Panc1 (cell line): ENCODE measurements around the gene SPOCK1. TPM values are rescaled to one million over a fixed set of nuclear protein-coding genes. Genes with fewer than 3 reads are reported as not detected.

Experiments used
- ATAC-seq: fragments of 200-7000 bp; cut with Tn5 transposase; 2 replicates; pipeline ENCODE4 v1.9.1; 2020; ENCODE audit warnings: mild to moderate bottlenecking, moderate library complexity
- BruUV-seq: library from RNA; stranded (reverse); fragments of 400-500 nt; replicated peaks from 2 replicates; lab custom pipeline; 2021; lab: Mats Ljungman, UMichigan
- CTCF ChIA-PET: fragments of 300-600 bp; sonication (Branson Sonifier 250); formaldehyde crosslinking; loops from one replicate; lab custom pipeline; 2022; ENCODE audit warnings: antibody characterized with exemption; lab: Charles Lee
- POLR2A ChIA-PET: fragments of 300-600 bp; sonication (Branson Sonifier 250); formaldehyde crosslinking; loops from one replicate; lab custom pipeline; 2022; ENCODE audit warnings: antibody characterized with exemption; lab: Charles Lee
- DNase-seq: peaks from one replicate; pipeline ENCODE4 v3.0.0-alpha.2; 2010; ENCODE audit warnings: low read depth, low spot score
- H3K27ac ChIP-seq: 2 replicates; pipeline ENCODE4 v1.5.1; 2011; ENCODE audit warnings: mild to moderate bottlenecking, low read length, inconsistent platforms
- H3K27me3 ChIP-seq: fragments of 200-500 bp; sonication (Bioruptor generic); 2 replicates; pipeline ENCODE4 v1.6.0; 2014; ENCODE audit warnings: low read length, inconsistent platforms; ENCODE audit not compliant: control insufficient read depth, insufficient read depth
- H3K36me3 ChIP-seq: fragments of 200-500 bp; sonication (Bioruptor generic); 2 replicates; pipeline ENCODE4 v1.5.1; 2014; ENCODE audit warnings: inconsistent platforms, mild to moderate bottlenecking, low read length, moderate library complexity; ENCODE audit not compliant: control insufficient read depth, insufficient read depth
- H3K4me1 ChIP-seq: 2 replicates; pipeline ENCODE4 v1.5.1; 2011; ENCODE audit warnings: inconsistent platforms, mild to moderate bottlenecking, low read length, moderate library complexity; ENCODE audit not compliant: control insufficient read depth, insufficient read depth
- H3K4me3 ChIP-seq, 2 experiments: 2 replicates each; pipeline ENCODE4 v1.5.1; 2011 to 2012; ENCODE audit warnings: low read depth in 2 of 2, low read length in 2 of 2, mild to moderate bottlenecking in 2 of 2, inconsistent platforms in 1 of 2, moderate library complexity in 1 of 2
- H3K9me3 ChIP-seq: fragments of 200-500 bp; sonication (Bioruptor generic); 2 replicates; pipeline ENCODE4 v1.5.1; 2014; ENCODE audit warnings: low read depth, mild to moderate bottlenecking, inconsistent platforms, low read length, moderate library complexity; ENCODE audit not compliant: control insufficient read depth, insufficient read depth
- POLR2AphosphoS5 ChIP-seq: IDR thresholded peaks from 2 replicates; pipeline ENCODE4 v1.6.1; 2012; ENCODE audit warnings: mild to moderate bottlenecking, low read depth, low read length, moderate library complexity
- SIN3A ChIP-seq: IDR thresholded peaks from 2 replicates; pipeline ENCODE4 v1.6.1; 2012; ENCODE audit warnings: low read depth, mild to moderate bottlenecking, low read length, moderate library complexity, borderline replicate concordance; ENCODE audit not compliant: insufficient read depth
- TCF7L2 ChIP-seq: IDR thresholded peaks from 2 replicates; pipeline ENCODE4 v1.6.1; 2011; ENCODE audit warnings: mild to moderate bottlenecking, low read depth, low read length, inconsistent platforms
- in situ Hi-C: cut with HindIII; loops from 2 replicates; pipeline ENCODE4 v1.10.0; 2016; ENCODE audit warnings: low sequenced_read_pairs, low pct_unique_long_range_greater_than_20kb
- intact Hi-C: fragments of 100-400 bp; cut with micrococcal nuclease; formaldehyde crosslinking; loops from one replicate; pipeline ENCODE4 v1.10.0; 2022; ENCODE audit not compliant: unreplicated experiment
- total RNA-seq: library from RNA; stranded (reverse); gene quantifications from one replicate; pipeline ENCODE4 v1.2.1, GENCODE V29; 2021; ENCODE audit not compliant: unreplicated experiment
- TF ChIP-seq, protein P1 (sequence below), 2 experiments: IDR thresholded peaks; 2 replicates each; pipeline ENCODE4 v1.6.1; 2011 to 2012; ENCODE audit warnings: low read depth in 2 of 2, control low read depth in 1 of 2, low read length in 1 of 2, mild to moderate bottlenecking in 1 of 2, moderate library complexity in 1 of 2; ENCODE audit not compliant: insufficient read depth in 1 of 2
- TF ChIP-seq, protein P2 (sequence below): fragments of 450-650 bp; IDR thresholded peaks from 2 replicates; pipeline ENCODE4 v1.5.1; 2017; ENCODE audit warnings: mild to moderate bottlenecking

SPOCK1 gene
- total RNA-seq, 1 experiment from 2014 or later = 15.6 TPM

DNA sequence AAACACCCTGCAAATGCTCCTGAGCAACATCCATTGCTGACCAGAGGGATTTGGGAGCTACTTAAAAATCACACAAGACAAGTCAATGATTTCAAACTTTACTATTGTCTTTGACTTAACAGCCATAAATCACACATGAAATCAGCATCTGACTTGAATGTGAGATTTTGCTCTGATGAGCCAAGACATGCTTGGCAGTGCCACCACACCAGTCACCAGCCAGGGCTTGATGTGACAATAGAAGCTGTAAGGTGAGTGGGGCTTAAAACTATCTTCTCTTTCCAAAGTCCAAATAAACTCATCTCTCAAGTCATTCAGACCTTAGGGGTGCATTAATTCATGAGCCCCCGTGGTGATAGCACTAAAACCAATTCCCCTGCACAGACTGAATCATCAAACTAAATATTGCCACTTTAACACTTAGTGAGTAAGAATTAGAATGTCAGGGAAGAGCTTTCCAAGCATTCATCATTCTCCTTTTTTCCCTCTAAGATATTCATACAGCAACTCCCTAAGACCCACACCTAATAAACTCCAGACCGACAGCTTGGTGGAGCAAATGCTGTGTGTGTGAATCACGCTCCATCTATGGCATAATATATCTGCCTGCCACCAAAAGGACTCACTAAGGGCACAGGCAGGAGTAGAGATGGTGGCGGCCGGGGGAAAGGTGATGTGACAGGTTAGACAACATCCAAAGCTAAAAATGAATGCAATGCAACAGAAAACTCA is 119.4 kb downstream of the SPOCK1 start:
- ATAC-seq (no peak), DNase-seq (no peak)
- intact Hi-C loops = no loop called here
- no TSS peak for BruUV-seq
- CTCF ChIA-PET = interaction anchor here (0.6 kb wide), 1 partner anchor 522 kb away, joined by 3 read pairs; no protein-coding TSS in a partner anchor
- TF ChIP-seq SIN3A (no peak), TCF7L2 (no peak), POLR2AphosphoS5 (no peak)
- TF ChIP-seq, protein P1, sequence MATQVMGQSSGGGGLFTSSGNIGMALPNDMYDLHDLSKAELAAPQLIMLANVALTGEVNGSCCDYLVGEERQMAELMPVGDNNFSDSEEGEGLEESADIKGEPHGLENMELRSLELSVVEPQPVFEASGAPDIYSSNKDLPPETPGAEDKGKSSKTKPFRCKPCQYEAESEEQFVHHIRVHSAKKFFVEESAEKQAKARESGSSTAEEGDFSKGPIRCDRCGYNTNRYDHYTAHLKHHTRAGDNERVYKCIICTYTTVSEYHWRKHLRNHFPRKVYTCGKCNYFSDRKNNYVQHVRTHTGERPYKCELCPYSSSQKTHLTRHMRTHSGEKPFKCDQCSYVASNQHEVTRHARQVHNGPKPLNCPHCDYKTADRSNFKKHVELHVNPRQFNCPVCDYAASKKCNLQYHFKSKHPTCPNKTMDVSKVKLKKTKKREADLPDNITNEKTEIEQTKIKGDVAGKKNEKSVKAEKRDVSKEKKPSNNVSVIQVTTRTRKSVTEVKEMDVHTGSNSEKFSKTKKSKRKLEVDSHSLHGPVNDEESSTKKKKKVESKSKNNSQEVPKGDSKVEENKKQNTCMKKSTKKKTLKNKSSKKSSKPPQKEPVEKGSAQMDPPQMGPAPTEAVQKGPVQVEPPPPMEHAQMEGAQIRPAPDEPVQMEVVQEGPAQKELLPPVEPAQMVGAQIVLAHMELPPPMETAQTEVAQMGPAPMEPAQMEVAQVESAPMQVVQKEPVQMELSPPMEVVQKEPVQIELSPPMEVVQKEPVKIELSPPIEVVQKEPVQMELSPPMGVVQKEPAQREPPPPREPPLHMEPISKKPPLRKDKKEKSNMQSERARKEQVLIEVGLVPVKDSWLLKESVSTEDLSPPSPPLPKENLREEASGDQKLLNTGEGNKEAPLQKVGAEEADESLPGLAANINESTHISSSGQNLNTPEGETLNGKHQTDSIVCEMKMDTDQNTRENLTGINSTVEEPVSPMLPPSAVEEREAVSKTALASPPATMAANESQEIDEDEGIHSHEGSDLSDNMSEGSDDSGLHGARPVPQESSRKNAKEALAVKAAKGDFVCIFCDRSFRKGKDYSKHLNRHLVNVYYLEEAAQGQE (IDR thresholded peaks at IDR 0.05; ENCODE audit: insufficient read depth in 1 of 2, low read depth in 2 of 2, low read length in 1 of 2) = no peak
- TF ChIP-seq, protein P2, sequence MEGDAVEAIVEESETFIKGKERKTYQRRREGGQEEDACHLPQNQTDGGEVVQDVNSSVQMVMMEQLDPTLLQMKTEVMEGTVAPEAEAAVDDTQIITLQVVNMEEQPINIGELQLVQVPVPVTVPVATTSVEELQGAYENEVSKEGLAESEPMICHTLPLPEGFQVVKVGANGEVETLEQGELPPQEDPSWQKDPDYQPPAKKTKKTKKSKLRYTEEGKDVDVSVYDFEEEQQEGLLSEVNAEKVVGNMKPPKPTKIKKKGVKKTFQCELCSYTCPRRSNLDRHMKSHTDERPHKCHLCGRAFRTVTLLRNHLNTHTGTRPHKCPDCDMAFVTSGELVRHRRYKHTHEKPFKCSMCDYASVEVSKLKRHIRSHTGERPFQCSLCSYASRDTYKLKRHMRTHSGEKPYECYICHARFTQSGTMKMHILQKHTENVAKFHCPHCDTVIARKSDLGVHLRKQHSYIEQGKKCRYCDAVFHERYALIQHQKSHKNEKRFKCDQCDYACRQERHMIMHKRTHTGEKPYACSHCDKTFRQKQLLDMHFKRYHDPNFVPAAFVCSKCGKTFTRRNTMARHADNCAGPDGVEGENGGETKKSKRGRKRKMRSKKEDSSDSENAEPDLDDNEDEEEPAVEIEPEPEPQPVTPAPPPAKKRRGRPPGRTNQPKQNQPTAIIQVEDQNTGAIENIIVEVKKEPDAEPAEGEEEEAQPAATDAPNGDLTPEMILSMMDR = no peak
- Histone ChIP-seq H3K4me3 (no peak overlapping the region), H3K36me3 (no peaks in the 10 kb centered on the region), H3K27ac (no peak overlapping the region), H3K27me3 (no peaks in the 10 kb centered on the region), H3K4me1 (no peaks in the 10 kb centered on the region), H3K9me3 (no peaks in the 10 kb centered on the region)
- POLR2A ChIA-PET = no interaction called here
- in situ Hi-C loops = no loop called here

DNA sequence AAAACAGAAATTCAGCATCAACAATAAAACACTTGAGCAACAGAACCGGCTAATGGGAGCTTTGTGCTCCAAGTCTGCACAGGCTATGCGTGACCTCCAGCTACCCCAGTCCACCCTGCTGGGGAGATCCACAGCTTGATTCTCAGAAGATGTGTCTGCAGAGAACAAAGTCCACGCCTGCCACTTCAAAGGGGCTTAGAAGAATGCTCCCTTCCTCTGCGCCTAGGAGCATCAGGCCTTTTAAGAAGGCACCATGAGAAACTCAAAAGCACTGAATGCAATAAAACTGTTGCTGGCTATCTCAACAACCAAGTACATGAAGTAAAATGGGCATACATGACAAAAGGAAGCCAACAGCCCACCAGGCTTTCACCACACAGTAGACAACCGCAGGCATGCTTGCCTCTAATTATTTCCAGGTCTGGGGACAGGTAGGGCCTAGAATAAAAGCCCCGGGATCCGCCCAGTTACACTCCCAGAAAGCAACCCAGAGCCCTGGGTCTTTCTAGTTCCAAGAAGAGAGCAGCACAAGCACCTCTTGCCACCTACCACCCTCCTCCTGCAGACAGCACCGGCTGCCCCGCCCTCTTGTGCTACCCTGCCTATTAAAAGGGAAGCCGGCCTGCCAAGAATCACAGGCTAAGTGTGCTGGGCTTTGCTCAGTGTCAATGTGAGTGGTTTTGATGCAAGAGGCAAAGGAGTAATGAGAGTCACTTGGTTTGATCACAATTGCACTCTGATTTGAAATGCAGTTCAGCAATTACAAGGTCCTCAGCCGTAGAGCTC is 123.2 kb downstream of the SPOCK1 start:
- in situ Hi-C loops = no loop called here
- Histone ChIP-seq H3K36me3 (no peaks in the 10 kb centered on the region), H3K27me3 (no peaks in the 10 kb centered on the region), H3K4me1 (no peaks in the 10 kb centered on the region), H3K4me3 (no peak overlapping the region), H3K9me3 (no peaks in the 10 kb centered on the region), H3K27ac (no peak overlapping the region)
- DNase-seq (no peak), ATAC-seq (no peak)
- TF ChIP-seq, protein P2 = no peak
- TF ChIP-seq SIN3A (no peak), TCF7L2 (no peak), POLR2AphosphoS5 (no peak)
- TF ChIP-seq, protein P1 (IDR thresholded peaks at IDR 0.05; ENCODE audit: insufficient read depth in 1 of 2, low read depth in 2 of 2, low read length in 1 of 2) = no peak
- ChIA-PET POLR2A (no interaction called here), CTCF (no interaction called here)
- intact Hi-C loops = no loop called here
- BruUV-seq = no TSS peak
